ENCODE results near the gene CENPP. TPM values are rescaled to one million over a fixed set of nuclear protein-coding genes. Genes with fewer than 3 reads are reported as not detected.

Gene CENPP
- total RNA-seq, 1 donor from 2014 or later, result 10.6 TPM

DNA sequence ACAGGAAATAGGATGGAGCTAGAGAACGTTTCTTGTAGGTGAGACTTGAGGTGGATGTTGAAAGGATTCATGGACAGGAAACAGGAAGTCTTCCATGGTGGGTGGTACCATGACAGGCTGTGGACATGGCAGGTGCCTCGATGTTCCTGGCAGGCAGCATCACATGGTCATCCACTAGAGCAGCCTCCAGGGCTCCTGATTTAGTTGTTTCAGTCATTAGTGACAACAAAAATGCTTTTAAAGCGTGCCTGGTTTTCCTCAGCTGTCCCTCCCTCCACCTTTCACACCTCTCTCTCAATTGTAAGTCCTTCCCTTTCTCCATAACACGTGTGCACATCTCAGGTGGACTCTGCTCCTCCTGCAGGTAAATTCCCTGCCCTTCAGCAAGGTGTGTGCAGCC is 181.7 kb downstream of the CENPP start:
- DNase-seq (ENCODE audit: low spot score), result no peak

- no peak for DNase-seq (ENCODE audit: low spot score)
Measured at GRCh38 chr9:92508018-92508820, 182.5 kb downstream of the CENPP start.

DNA sequence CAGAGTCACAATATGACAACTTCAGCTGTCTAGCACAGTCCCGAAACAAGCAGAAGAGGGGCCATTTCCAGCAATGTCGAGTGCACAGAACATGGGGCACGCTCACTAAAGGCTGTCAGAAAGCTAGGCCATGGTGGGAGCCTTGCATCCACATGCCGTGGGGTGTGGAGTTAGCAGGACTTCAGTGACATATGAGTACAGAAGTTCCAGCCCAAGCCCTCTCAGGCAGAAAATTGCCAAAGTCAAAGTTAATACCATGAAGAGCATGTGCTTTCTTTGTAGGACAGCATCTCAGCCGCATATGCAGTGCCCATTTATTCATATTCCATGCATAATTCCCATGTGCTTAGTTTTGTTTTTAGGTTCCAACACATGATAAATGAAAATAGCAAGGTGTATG is 183.3 kb downstream of the CENPP start:
- no peak for DNase-seq (ENCODE audit: low spot score)

DNA sequence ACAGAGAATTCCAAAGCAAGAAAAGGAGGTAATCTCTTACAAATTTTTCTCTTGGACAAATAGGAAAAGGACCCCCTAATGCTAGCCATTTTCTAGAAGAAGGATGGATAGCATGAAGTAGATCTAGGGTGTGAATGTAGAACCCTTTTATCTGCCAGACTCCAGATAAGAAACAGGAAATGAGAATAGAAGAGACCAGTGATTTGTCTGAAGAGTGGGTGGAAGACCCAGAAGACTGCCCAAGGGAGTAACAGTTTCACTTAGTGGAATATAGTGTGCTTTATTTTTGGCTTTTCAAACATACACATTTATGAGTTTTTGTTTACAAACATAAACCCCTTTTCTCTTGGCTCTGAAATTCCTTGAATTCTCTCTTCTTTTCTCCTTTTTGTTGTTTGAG is 185.0 kb downstream of the CENPP start:
- DNase-seq (ENCODE audit: low spot score), result no peak

- DNase-seq (ENCODE audit: low spot score), result no peak
Measured at GRCh38 chr9:92512622-92513021, 186.9 kb downstream of the CENPP start.

GRCh38 chr9:92513349-92513748 is 187.6 kb downstream of the CENPP start:
- DNase-seq (ENCODE audit: low spot score), result no peak

- no peak for DNase-seq (ENCODE audit: low spot score)
Measured at GRCh38 chr9:92514635-92515034, 188.9 kb downstream of the CENPP start.

DNA sequence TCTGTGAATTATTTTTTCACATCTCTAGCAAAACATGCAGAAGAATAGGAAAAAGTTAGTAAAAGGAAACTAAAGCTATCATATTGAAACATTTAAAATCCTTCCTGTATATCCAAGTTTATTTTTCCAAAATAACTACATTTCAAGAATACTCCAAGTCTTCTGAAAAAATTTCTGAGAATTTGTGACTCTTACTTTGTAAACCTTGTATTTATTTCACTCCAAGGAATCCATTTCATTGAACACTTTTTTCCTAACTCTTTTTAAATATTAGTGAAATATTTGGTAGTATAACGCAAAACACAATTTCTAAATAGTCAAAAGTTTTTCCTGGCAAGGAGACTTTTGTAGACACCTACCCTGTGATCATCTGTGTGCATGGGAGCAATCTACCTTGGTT is 190.8 kb downstream of the CENPP start:
- DNase-seq (ENCODE audit: low spot score), result no peak

DNA sequence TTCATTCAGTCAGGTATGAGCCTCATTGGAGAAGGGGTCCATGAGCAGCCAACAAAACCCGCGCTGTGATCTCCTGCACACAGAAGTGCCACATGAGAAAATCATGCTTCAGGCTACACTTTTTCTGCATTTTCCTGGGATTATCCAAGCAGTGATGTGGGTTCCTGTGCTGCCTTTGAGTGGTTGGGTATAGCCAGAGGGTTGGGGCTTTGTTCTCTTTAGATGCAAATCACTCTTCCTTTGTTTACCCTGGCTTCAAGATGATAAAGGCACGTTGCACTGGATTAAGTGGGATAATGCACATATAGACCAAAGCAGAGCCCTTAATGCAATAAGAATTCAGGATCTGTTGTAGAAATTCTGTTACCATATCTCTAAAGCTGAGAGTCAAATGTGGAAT is 191.3 kb downstream of the CENPP start:
- DNase-seq (ENCODE audit: low spot score), result no peak

DNA sequence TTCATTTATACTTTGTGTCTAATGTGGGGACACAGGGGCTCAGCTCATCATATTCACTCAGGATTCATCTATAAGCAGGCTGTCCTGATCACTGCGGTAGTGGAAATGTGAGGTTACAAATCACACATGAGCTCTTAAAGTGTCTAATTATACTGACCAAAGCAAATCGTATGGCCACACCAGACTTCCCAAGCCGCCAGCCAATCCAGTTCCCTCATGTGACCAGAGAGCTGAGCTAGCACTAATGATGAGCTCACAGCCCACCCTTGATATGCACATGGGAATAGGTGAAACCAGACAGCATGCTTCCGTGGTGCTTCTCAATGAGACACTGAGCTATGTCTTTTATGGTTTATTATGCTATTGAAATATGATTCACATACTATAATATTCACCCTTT is 192.4 kb downstream of the CENPP start:
- no peak for DNase-seq (ENCODE audit: low spot score)

GRCh38 chr9:92520837-92521236 is 195.1 kb downstream of the CENPP start:
- no peak for DNase-seq (ENCODE audit: low spot score)

GRCh38 chr9:92522983-92523970 is 197.5 kb downstream of the CENPP start:
- DNase-seq (ENCODE audit: low spot score), result no peak

- DNase-seq (ENCODE audit: low spot score), result no peak
Measured at GRCh38 chr9:92524881-92525280, 199.1 kb downstream of the CENPP start.

DNA sequence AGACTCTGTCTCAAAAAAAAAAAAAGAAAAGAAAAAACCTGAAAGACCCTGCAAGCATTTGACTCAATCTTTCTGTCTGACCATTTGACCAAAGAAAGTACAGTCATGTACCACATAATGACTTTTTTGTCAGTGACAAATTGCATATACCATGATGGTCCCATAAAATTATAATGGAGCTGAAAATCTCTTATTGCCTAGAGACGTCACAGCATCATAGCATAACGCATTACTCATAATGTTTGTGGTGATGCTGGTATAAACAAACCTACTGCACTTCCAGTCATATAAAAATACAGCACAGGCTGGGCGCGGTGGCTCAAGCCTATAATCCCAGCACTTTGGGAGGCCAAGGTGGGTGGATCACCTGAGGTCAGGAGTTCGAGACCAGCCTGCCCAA is 199.6 kb downstream of the CENPP start:
- no peak for DNase-seq (ENCODE audit: low spot score)

DNA sequence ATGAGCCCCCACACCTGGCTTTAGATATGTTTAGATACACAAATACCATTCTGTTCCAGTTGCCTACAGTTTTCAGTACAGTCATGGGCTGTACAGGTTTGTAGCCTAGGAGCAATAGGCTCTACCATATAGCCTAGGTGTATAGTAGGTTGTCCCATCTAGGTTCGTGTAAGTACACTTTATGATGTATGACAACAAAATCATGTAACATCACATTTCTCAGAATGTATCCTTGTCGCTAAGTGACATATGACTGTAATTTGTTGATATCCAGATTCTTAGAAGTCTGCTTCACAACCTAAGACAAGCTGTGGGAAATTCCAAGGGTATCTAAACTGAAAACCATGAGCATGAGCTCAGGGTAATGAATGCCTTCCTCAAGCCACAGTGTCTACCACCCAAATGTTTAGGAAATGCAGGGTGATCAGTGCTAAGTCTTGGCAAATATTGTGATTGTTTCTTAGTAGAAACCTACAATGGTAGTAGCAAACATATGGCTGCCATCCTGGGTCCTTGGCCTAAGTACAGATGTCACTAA is 201.6 kb downstream of the CENPP start:
- DNase-seq (ENCODE audit: low spot score), result no peak

GRCh38 chr9:92527832-92528521 is 202.2 kb downstream of the CENPP start:
- no peak for DNase-seq (ENCODE audit: low spot score)

- no peak for DNase-seq (ENCODE audit: low spot score)
Measured at GRCh38 chr9:92528522-92528849, 202.7 kb downstream of the CENPP start.

- DNase-seq (ENCODE audit: low spot score), result no peak
Measured at GRCh38 chr9:92529124-92529523, 203.4 kb downstream of the CENPP start.

GRCh38 chr9:92530893-92531292 is 205.1 kb downstream of the CENPP start:
- no peak for DNase-seq (ENCODE audit: low spot score)

- DNase-seq (ENCODE audit: low spot score), result no peak
Measured at GRCh38 chr9:92534204-92534603, 208.5 kb downstream of the CENPP start.

DNA sequence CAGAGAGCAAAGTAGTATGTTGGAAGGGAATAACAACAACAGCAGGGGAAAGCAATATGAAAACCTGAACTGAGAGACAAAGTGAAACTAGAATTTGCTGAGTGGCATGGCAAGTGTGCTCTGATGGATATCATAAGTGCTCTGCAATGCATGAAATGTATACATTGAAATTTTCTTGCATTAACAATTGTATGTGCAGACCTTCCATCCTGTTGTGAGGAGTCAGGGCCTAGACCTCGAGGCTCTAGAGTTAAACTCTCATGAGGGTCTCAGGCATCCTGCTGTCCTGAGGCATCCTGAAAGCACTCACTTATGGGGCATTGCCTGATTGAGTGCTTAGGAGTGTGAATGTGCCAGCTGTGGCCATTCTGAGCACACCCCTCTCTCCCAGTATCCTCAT is 208.9 kb downstream of the CENPP start:
- no peak for DNase-seq (ENCODE audit: low spot score)
